ENCODE results near the gene AFP.
"Not testable (repeated sequence)": the region's sequence is repeated elsewhere in the genome, so short reads cannot be mapped to it uniquely, and the experiment has no call there.

AFP gene

DNA sequence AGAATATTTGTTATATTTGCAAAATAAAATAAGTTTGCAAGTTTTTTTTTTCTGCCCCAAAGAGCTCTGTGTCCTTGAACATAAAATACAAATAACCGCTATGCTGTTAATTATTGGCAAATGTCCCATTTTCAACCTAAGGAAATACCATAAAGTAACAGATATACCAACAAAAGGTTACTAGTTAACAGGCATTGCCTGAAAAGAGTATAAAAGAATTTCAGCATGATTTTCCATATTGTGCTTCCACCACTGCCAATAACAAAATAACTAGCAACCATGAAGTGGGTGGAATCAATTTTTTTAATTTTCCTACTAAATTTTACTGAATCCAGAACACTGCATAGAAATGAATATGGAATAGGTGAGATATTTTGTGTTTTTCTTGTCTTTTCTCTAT, at the start of gene AFP:
Gene AFP (plus strand): TSS at position 238 of the 400 bp plus-strand sequence. CDS start 42 bp downstream, at position 280.
- H3K9me3 ChIP-seq (ENCODE audit: control insufficient read depth, low read depth, low read length), result no peaks in the 10 kb centered on the region
- no peaks in the 10 kb centered on the region for H3K4me1 ChIP-seq (ENCODE audit: control insufficient read depth, low read depth, low read length)
- no peak within 1 kb of the TSS for H3K27ac ChIP-seq (ENCODE audit: low read length)
- H3K27me3 ChIP-seq (ENCODE audit: control insufficient read depth, insufficient read depth, low read length), result no peaks in the 10 kb centered on the region
- H3K4me3 ChIP-seq (ENCODE audit: low read length), result no peak within 1 kb of the TSS
- H3K36me3 ChIP-seq (ENCODE audit: control insufficient read depth, low read depth, low read length), result no peaks in the 10 kb centered on the region
- H3K9ac ChIP-seq (ENCODE audit: low read length), result no peak within 1 kb of the TSS

DNA sequence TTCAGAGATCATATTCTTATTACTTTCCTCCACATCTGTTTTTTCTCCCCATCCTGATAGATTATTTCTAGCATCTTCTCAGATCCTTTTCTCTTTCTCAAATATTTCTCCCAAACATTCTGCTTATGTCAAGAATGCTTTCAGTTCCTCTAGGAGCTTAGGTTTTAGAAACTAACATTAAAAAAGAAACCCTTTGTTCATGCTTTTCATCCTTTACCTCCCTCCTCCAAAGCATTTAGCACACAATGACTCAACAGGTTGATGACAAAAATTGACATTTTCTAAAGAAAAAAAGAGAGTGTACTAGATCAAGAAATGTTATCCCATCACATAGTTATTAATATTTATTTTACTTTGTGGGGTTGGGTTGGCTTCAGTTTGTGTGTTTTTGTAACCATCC, 48.5 kb upstream of the AFP start:
- H3K9me3 ChIP-seq (ENCODE audit: control insufficient read depth, low read depth, low read length), result no peaks in the 10 kb centered on the region
- H3K27ac ChIP-seq (ENCODE audit: low read length), result no peak overlapping the region
- H3K9ac ChIP-seq (ENCODE audit: low read length), result no peak overlapping the region
- H3K36me3 ChIP-seq (ENCODE audit: control insufficient read depth, low read depth, low read length), result no peaks in the 10 kb centered on the region
- no peak overlapping the region for H3K4me3 ChIP-seq (ENCODE audit: low read length)
- H3K27me3 ChIP-seq (ENCODE audit: control insufficient read depth, insufficient read depth, low read length), result no peaks in the 10 kb centered on the region
- H3K4me1 ChIP-seq (ENCODE audit: control insufficient read depth, low read depth, low read length), result no peaks in the 10 kb centered on the region

DNA sequence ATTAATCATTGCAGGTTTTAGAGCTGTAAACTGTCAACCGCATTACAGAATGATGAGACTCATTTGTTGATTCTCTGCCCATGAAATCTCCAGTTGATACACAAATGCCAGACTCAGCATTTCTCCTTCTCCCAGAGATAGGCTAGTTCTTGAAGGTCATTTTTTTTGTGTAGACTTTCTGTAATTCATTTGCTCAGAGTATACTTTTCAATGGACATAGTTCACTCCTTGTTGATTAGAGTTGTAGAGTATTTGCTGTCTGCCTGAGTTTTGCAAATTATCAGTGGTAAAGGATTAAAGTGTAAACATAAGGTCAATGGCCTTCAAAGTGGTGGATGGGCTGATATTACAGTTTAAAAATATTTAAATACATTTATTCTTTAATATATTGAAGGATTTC, 47.1 kb upstream of the AFP start:
- no peak overlapping the region for H3K4me3 ChIP-seq (ENCODE audit: low read length)
- no peaks in the 10 kb centered on the region for H3K9me3 ChIP-seq (ENCODE audit: control insufficient read depth, low read depth, low read length)

DNA sequence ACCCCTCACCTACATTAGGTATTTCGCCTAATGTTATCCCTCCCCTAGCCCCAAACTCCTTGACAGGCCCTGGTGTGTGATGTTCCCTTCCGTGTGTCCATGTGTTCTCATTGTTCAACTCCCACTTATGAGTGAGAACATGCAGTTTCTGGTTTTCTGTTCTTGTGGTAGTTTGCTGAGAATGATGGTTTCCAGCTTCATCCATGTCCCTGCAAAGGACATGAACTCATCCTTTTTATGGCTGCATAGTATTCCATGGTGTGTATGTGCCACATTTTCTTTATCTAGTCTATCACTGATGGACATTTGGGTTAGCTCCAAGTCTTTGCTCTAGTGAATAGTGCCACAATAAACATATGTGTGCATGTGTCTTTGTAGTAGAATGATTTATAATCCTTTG, 46.4 kb upstream of the AFP start:
- H3K27me3 ChIP-seq (ENCODE audit: control insufficient read depth, insufficient read depth, low read length); H3K4me3 ChIP-seq (ENCODE audit: low read length); H3K9me3 ChIP-seq (ENCODE audit: control insufficient read depth, low read depth, low read length); H3K36me3 ChIP-seq (ENCODE audit: control insufficient read depth, low read depth, low read length); H3K9ac ChIP-seq (ENCODE audit: low read length); H3K27ac ChIP-seq (ENCODE audit: low read length); H3K4me1 ChIP-seq (ENCODE audit: control insufficient read depth, low read depth, low read length): not testable (repeated sequence)

More for the DNA sequence above, 47.1 kb upstream of the AFP start:
- Histone ChIP-seq H3K4me1 (ENCODE audit: control insufficient read depth, low read depth, low read length) (no peaks in the 10 kb centered on the region), H3K36me3 (ENCODE audit: control insufficient read depth, low read depth, low read length) (no peaks in the 10 kb centered on the region), H3K27ac (ENCODE audit: low read length) (no peak overlapping the region), H3K9ac (ENCODE audit: low read length) (no peak overlapping the region), H3K27me3 (ENCODE audit: control insufficient read depth, insufficient read depth, low read length) (no peaks in the 10 kb centered on the region)

DNA sequence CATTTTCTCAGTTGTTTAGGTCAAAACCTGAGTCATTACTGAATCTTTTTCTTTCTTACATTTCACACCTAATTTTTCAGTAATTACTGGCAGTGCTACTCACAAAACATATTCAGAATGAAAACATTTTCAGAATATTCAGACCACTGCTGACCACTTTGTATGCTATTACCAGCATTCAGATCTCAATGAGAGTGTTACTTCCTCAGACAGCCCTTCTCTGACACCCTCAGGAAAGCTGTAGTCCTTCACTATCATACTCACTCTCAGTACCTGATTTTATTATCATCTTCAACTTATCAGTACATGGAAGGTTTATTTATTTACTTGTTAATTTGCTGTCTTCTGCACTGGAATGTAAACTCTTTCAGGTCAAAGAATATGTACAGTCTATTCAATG, 44.2 kb upstream of the AFP start:
- H3K4me1 ChIP-seq (ENCODE audit: control insufficient read depth, low read depth, low read length), result no peaks in the 10 kb centered on the region
- H3K27ac ChIP-seq (ENCODE audit: low read length), result no peak overlapping the region
- no peaks in the 10 kb centered on the region for H3K36me3 ChIP-seq (ENCODE audit: control insufficient read depth, low read depth, low read length)
- no peak overlapping the region for H3K4me3 ChIP-seq (ENCODE audit: low read length)
- no peak overlapping the region for H3K9ac ChIP-seq (ENCODE audit: low read length)
- no peaks in the 10 kb centered on the region for H3K27me3 ChIP-seq (ENCODE audit: control insufficient read depth, insufficient read depth, low read length)
- H3K9me3 ChIP-seq (ENCODE audit: control insufficient read depth, low read depth, low read length), result no peaks in the 10 kb centered on the region

DNA sequence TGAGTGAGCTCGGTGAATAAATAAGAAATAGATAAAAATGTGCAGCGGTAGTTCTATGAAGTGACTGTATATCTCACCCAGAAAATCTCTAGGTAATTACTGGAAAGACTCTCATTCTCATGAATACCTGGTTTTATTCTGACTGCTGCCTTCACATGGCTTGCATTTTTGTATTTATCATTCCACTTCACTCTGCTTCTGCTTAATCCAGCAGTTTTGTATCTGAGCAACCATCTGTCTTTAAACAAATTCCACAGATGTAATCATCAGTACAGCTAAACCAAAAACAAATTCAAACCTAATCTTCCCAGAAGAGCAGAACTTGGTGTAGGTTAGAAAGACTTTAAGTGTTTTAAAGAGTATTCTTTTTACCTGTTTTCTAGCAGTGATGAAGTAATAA, 43.1 kb upstream of the AFP start:
- Histone ChIP-seq H3K9me3 (ENCODE audit: control insufficient read depth, low read depth, low read length) (no peaks in the 10 kb centered on the region), H3K27me3 (ENCODE audit: control insufficient read depth, insufficient read depth, low read length) (no peaks in the 10 kb centered on the region), H3K36me3 (ENCODE audit: control insufficient read depth, low read depth, low read length) (no peaks in the 10 kb centered on the region), H3K27ac (ENCODE audit: low read length) (no peak overlapping the region), H3K9ac (ENCODE audit: low read length) (no peak overlapping the region), H3K4me1 (ENCODE audit: control insufficient read depth, low read depth, low read length) (no peaks in the 10 kb centered on the region), H3K4me3 (ENCODE audit: low read length) (no peak overlapping the region)

- Histone ChIP-seq H3K9ac (ENCODE audit: low read length) (no peak overlapping the region), H3K9me3 (ENCODE audit: control insufficient read depth, low read depth, low read length) (no peaks in the 10 kb centered on the region)
Observed at GRCh38 chr4:73396304-73396703, 39.7 kb upstream of the AFP start.

GRCh38 chr4:73396993-73397972, 38.7 kb upstream of the AFP start:
- Histone ChIP-seq H3K36me3 (ENCODE audit: control insufficient read depth, low read depth, low read length) (no peaks in the 10 kb centered on the region), H3K9ac (ENCODE audit: low read length) (no peak overlapping the region), H3K9me3 (ENCODE audit: control insufficient read depth, low read depth, low read length) (no peaks in the 10 kb centered on the region), H3K4me1 (ENCODE audit: control insufficient read depth, low read depth, low read length) (no peaks in the 10 kb centered on the region), H3K4me3 (ENCODE audit: low read length) (no peak overlapping the region), H3K27ac (ENCODE audit: low read length) (no peak overlapping the region), H3K27me3 (ENCODE audit: control insufficient read depth, insufficient read depth, low read length) (no peaks in the 10 kb centered on the region)

More at GRCh38 chr4:73396304-73396703, 39.7 kb upstream of the AFP start:
- H3K4me1 ChIP-seq (ENCODE audit: control insufficient read depth, low read depth, low read length), result no peaks in the 10 kb centered on the region
- H3K27ac ChIP-seq (ENCODE audit: low read length), result no peak overlapping the region
- H3K36me3 ChIP-seq (ENCODE audit: control insufficient read depth, low read depth, low read length), result no peaks in the 10 kb centered on the region
- H3K27me3 ChIP-seq (ENCODE audit: control insufficient read depth, insufficient read depth, low read length), result no peaks in the 10 kb centered on the region
- no peak overlapping the region for H3K4me3 ChIP-seq (ENCODE audit: low read length)

- no peaks in the 10 kb centered on the region for H3K4me1 ChIP-seq (ENCODE audit: control insufficient read depth, low read depth, low read length)
- H3K4me3 ChIP-seq (ENCODE audit: low read length), result no peak overlapping the region
- H3K27ac ChIP-seq (ENCODE audit: low read length), result no peak overlapping the region
- H3K9me3 ChIP-seq (ENCODE audit: control insufficient read depth, low read depth, low read length), result no peaks in the 10 kb centered on the region
- H3K36me3 ChIP-seq (ENCODE audit: control insufficient read depth, low read depth, low read length), result no peaks in the 10 kb centered on the region
- H3K9ac ChIP-seq (ENCODE audit: low read length), result no peak overlapping the region
- no peaks in the 10 kb centered on the region for H3K27me3 ChIP-seq (ENCODE audit: control insufficient read depth, insufficient read depth, low read length)
Observed at GRCh38 chr4:73401412-73401811, 34.6 kb upstream of the AFP start.

- Histone ChIP-seq H3K4me1 (ENCODE audit: control insufficient read depth, low read depth, low read length) (peaks cover 9% of the 10 kb centered on the region), H3K9me3 (ENCODE audit: control insufficient read depth, low read depth, low read length) (no peaks in the 10 kb centered on the region), H3K4me3 (ENCODE audit: low read length) (no peak within 1 kb of the TSS), H3K36me3 (ENCODE audit: control insufficient read depth, low read depth, low read length) (no peaks in the 10 kb centered on the region), H3K9ac (ENCODE audit: low read length) (no peak within 1 kb of the TSS), H3K27ac (ENCODE audit: low read length) (no peak within 1 kb of the TSS), H3K27me3 (ENCODE audit: control insufficient read depth, insufficient read depth, low read length) (no peaks in the 10 kb centered on the region)
Observed at GRCh38 chr4:73404042-73404441, 32.0 kb upstream of the AFP start, which contains the start of gene ALB. ALB (plus strand) TSS chr4:73404287; CDS start chr4:73404328, 41 bp downstream.

GRCh38 chr4:73404457-73404856, 31.6 kb upstream of the AFP start:
- Histone ChIP-seq H3K9ac (ENCODE audit: low read length) (no peak overlapping the region), H3K27me3 (ENCODE audit: control insufficient read depth, insufficient read depth, low read length) (no peaks in the 10 kb centered on the region), H3K4me3 (ENCODE audit: low read length) (no peak overlapping the region), H3K36me3 (ENCODE audit: control insufficient read depth, low read depth, low read length) (no peaks in the 10 kb centered on the region), H3K27ac (ENCODE audit: low read length) (no peak overlapping the region), H3K4me1 (ENCODE audit: control insufficient read depth, low read depth, low read length) (peaks cover 12% of the 10 kb centered on the region), H3K9me3 (ENCODE audit: control insufficient read depth, low read depth, low read length) (no peaks in the 10 kb centered on the region)

DNA sequence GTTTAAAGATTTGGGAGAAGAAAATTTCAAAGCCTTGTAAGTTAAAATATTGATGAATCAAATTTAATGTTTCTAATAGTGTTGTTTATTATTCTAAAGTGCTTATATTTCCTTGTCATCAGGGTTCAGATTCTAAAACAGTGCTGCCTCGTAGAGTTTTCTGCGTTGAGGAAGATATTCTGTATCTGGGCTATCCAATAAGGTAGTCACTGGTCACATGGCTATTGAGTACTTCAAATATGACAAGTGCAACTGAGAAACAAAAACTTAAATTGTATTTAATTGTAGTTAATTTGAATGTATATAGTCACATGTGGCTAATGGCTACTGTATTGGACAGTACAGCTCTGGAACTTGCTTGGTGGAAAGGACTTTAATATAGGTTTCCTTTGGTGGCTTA, 30.9 kb upstream of the AFP start:
- H3K27me3 ChIP-seq (ENCODE audit: control insufficient read depth, insufficient read depth, low read length), result no peaks in the 10 kb centered on the region
- H3K4me3 ChIP-seq (ENCODE audit: low read length), result no peak overlapping the region
- H3K9me3 ChIP-seq (ENCODE audit: control insufficient read depth, low read depth, low read length), result no peaks in the 10 kb centered on the region
- H3K9ac ChIP-seq (ENCODE audit: low read length), result no peak overlapping the region
- H3K36me3 ChIP-seq (ENCODE audit: control insufficient read depth, low read depth, low read length), result no peaks in the 10 kb centered on the region
- no peak overlapping the region for H3K27ac ChIP-seq (ENCODE audit: low read length)
- peaks cover 12% of the 10 kb centered on the region for H3K4me1 ChIP-seq (ENCODE audit: control insufficient read depth, low read depth, low read length)
